Activated CD8-positive, alpha-beta memory T cell treated with anti-CD3 and anti-CD28 coated beads for 1 hour (primary cell): ENCODE results near the gene SANBR.

Source experiments
- DNase-seq, 2 donors: peaks; one replicate each; pipeline ENCODE4 v3.0.0-alpha.2; 2020; ENCODE audit warnings: low read depth in 1 of 2; ENCODE audit errors: extremely low read depth in 1 of 2

The SANBR gene

GRCh38 chr2:61089797-61090196 lies 24.1 kb downstream of the SANBR start:
- no peak for DNase-seq

- DNase-seq = no peak
These were observed 24.8 kb downstream of the SANBR start for GRCh38 chr2:61090386-61090921.

GRCh38 chr2:61091485-61091884 lies 25.8 kb downstream of the SANBR start:
- DNase-seq = no peak

GRCh38 chr2:61096438-61096837 lies 30.8 kb downstream of the SANBR start:
- no peak for DNase-seq

- no peak for DNase-seq
These were observed 35.1 kb downstream of the SANBR start for GRCh38 chr2:61100801-61101200.

GRCh38 chr2:61109291-61109690 lies 43.6 kb downstream of the SANBR start:
- no peak for DNase-seq

- no peak for DNase-seq
These were observed 46.0 kb downstream of the SANBR start for GRCh38 chr2:61111708-61112107.

- DNase-seq = no peak
These were observed 48.5 kb downstream of the SANBR start for GRCh38 chr2:61114147-61114546.
